Measurements from ENCODE around the gene ZNF536.

The ZNF536 gene

DNA sequence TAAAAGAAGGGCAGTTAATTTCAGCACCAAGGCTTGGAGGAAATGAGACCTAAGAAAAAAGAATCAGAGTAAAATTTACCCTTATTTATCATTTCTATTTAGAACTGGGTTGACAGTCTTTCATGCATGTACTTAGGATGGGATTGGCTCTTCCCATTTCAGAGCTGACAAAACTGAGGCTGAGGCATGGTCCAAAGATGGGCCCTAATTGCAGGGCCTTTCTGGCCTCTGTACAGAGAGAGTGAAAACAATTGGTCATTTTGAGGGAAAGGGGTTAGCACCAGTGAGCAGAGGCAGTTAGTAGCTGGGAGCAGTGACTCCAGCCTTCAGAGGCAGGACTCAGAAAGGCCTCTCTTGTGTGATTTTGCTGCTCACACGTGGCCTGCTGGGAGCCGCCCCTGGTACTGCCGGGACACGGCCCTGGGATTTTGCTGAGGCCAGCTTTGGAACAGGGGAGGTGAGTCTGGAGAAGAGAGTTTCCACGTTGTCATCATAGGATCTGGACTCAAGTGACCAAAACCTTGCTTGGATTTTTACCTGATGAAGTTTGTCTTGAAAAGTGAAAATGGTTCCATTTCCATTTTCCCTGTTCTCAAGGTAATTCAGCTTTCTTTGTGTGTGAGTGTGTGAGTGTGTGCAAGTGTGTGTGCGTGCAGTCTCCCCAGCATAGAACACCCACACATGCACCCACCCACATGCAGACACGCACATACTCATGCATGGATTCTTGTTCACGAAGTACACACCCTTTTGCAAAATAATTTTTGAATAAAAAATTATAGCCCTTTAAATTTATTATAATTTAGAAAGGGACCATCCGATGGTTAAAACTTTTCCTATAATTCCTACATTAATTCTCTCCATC lies at the start of gene ZNF536:
Gene ZNF536, plus strand, starts transcription at position 425 of the 865 bp plus-strand sequence. CDS start 71,179 bp downstream, outside the sequence.
- no peak for DNase-seq

GRCh38 chr19:30322641-30323320 lies 49.4 kb upstream of the ZNF536 start:
- no peak for DNase-seq

DNA sequence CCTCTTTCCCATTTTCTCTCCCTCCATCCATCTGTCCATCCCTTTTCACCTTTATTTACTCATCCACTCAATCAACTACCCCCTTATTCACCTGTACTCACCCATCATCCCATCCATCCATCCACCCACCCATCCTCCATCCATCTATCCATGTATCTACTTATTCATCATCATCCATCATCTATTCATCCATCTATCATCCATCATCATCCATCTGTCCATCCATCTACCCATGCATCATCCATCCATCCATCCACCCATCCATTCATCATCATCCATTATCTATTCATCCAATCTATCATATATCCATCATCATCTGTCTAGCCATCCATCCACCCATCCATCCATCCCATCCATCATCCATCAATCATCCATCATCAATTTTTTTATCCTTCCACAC lies 48.3 kb upstream of the ZNF536 start:
- no peak for DNase-seq

GRCh38 chr19:30324982-30325381 lies 47.2 kb upstream of the ZNF536 start:
- no peak for DNase-seq

- DNase-seq: no peak
Measured at GRCh38 chr19:30325676-30326392, 46.4 kb upstream of the ZNF536 start.

- no peak for DNase-seq
Measured at GRCh38 chr19:30326393-30326710, 45.8 kb upstream of the ZNF536 start.

DNA sequence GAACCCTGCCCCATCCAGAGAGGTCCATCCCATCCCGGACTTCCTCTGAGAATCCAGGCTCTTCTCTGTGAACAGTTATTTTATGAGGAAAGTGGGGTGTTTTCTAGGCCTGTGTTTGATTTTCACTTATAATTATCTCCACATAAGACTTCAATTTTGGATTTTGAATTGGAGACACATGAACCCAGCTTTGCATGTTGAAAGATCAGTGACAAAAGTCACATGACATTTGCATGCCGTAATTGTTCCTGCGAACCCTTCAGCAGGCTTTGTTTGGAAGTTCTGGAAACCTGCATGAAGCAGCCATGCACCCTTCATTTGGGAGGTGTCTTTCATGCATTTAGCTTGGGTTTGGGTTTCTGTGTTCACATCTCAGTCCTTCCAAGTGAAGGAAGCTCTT lies 44.9 kb upstream of the ZNF536 start:
- DNase-seq: no peak

GRCh38 chr19:30328096-30328495 lies 44.1 kb upstream of the ZNF536 start:
- no peak for DNase-seq

DNA sequence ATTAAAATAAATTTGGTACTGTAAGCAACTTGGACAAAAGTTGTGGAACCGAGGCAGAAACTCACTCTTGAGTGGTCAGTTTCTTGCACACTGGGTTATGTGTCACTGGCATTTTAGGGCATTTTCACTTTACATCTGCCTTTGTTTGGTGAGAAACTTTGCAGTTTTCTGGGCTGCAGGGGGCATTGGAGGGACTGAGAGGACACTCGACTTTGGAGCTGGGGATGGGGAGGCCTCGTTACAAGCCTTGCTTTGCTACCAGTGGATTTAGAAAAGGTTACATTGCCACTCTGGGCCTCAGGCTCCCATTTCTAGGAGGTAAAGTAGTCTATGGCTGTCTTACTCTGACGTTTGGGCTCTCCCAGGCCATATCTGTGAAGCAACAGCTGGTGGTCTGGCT lies 41.9 kb upstream of the ZNF536 start:
- DNase-seq: no peak

DNA sequence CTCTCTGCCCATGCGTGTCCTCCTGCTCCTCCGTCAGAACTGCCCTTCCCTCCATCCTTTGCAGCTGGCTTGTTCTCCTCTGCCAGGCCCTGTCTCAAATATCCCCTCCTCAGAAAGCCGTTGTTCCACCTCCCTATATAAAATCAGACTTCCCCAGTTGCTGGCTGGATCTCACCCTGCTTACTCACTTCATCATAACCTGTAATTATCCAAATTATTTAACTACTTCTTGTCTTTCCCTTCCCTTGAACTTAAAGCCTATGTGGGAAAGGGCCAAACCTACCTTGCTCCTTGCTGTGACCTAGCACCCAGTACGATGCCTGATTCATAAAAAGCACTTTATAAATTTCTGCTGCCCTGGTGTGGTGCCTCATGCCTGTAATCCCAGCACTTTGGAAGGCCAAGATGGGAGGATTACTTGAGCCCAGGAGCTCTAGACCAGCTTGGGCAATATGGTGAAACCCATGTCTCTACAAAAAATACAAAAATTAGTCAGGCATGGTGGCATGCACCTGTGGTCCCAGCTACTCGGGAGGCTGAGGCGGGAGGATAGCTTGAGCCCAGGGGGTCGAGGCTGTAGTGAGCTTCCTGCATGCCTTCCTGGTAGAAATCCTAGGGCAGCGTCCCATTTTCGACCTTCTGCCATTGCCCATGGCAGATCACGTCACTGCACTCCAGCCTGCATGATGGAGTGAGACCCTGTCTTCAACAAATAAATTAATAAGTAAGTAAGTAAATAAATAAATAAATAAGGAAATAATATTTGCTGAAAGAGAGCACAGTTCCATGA lies 39.5 kb upstream of the ZNF536 start:
- DNase-seq: no peak

DNA sequence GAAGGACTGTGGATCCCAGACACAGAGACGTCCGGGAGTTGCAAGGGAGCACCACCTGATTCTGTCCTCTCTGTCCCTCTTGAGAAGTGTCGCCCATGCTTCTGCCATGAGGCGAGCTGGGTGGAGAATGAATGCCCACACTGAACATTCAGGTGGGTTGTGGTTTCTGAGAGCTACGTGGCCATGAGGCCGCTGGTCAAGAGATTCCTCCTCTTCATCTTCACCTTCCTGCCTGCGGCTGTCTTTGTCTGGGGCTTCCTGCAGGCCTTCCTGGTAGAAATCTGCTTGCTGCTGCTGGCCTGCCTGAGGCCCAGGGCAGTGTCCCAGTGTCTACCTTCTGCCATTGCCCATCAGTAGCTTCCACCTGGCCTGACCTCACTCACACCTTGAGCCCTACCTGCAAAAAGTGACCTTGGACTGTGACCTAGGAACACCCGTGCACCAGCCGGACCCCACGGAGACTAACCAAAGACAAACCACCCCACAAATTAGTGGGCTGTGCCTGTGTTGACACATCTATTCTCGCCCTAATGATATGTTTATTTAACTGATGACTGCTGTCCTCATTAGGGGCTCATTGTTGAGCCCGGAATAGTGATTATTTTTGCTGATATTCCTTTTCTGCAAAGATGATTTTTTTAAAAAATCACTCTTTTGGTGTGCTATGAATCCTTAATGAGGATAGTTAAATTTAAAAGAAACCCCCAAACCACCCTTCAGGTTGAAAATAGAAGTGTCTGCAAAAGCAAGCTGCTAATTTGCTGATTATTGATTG lies 38.7 kb upstream of the ZNF536 start:
- DNase-seq: no peak

GRCh38 chr19:30334841-30335240 lies 37.3 kb upstream of the ZNF536 start:
- no peak for DNase-seq

- no peak for DNase-seq
Measured at GRCh38 chr19:30335306-30335886, 36.8 kb upstream of the ZNF536 start.

DNA sequence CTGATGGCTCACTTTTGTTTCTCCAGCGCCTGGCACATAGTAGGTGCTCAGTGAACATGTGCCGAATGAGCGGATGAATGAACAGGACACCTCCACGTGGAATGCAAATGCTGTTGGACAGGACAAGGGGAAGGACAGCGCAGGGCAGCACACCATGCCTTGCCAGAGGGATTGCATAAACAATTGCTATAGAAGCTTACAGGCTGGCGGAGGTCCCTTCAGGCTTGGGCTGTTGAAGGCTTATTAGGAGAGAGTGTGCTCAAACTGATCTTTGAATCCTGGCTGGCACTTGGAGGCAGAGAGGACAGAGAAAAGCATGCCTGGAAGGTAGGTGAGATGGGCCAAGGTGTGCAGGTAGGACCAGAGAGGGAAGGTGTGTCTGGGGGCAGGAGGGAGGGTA lies 35.9 kb upstream of the ZNF536 start:
- DNase-seq: no peak

GRCh38 chr19:30338041-30338456 lies 34.1 kb upstream of the ZNF536 start:
- DNase-seq: no peak

GRCh38 chr19:30338878-30339623 lies 33.1 kb upstream of the ZNF536 start:
- DNase-seq: no peak

GRCh38 chr19:30339624-30340525 lies 32.3 kb upstream of the ZNF536 start:
- no peak for DNase-seq

GRCh38 chr19:30340771-30341561 lies 31.2 kb upstream of the ZNF536 start:
- no peak for DNase-seq

DNA sequence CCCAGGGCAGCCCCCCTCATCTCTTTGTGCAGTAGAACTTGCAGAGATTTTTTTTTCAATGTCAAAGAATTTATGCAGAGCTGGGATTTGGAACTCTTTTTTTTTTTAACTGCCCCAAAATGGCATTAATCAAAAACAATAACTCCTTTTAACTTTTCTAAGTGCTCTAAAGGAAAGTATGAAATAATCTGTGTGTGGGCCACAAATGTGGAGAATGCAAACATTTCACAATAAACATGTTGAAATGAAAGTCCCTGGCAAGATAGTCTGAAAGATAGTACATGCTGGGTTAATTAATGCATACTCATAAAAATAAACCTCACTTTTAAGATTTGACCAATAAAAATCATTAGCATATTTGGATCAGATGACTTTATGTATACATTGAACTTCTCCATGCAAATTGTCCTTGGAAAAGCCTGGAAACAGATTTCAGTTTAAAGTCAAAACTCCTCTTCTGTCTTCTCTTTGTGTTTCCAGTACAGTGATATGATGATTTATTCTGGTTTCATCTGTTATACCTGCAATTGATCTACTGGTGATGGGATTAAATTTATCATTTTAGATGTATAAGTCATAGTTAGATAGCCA lies 30.5 kb upstream of the ZNF536 start:
- DNase-seq: no peak
